Neural cell (in vitro differentiated cells): ENCODE data around the gene PDE4D. TPM values are rescaled to one million over a fixed set of nuclear protein-coding genes. Genes with fewer than 3 reads are reported as not detected.
"Not testable (repeated sequence)": the region's sequence is repeated elsewhere in the genome, so short reads cannot be mapped to it uniquely, and the experiment has no call there.

Experiments used
- H2AFZ ChIP-seq: fragments of 200-600, 300-800 bp; sonication (generic), shearing (Covaris generic); 2 replicates; pipeline ENCODE4 v1.6.0; 2014; ENCODE audit warnings: low read depth, mild to moderate bottlenecking, antibody characterized with exemption, low read length, moderate library complexity
- H3F3A ChIP-seq: fragments of 200-600 bp; shearing (Covaris generic); 2 replicates; pipeline ENCODE4 v1.6.1; 2016; ENCODE audit warnings: mild to moderate bottlenecking, moderate library complexity, mixed read lengths, antibody characterized with exemption, low read length; ENCODE audit not compliant: insufficient read depth, poor library complexity, severe bottlenecking
- H3K27ac ChIP-seq: fragments of 200-600, 300-800 bp; sonication (generic), shearing (Covaris generic); 2 replicates; pipeline ENCODE4 v1.5.1; 2014; ENCODE audit warnings: mild to moderate bottlenecking, low read length, moderate library complexity
- H3K27me3 ChIP-seq: fragments of 300-800, 200-600 bp; sonication (generic), shearing (Covaris generic); 2 replicates; pipeline ENCODE4 v1.6.0; 2014; ENCODE audit warnings: mild to moderate bottlenecking, low read depth, low read length, moderate library complexity; ENCODE audit not compliant: insufficient read depth
- H3K36me3 ChIP-seq: fragments of 300-800, 200-600 bp; sonication (generic), shearing (Covaris generic); 2 replicates; pipeline ENCODE4 v1.5.1; 2014; ENCODE audit warnings: mild to moderate bottlenecking, antibody characterized with exemption, low read length, moderate library complexity; ENCODE audit not compliant: insufficient read depth
- H3K4me2 ChIP-seq: fragments of 300-800, 200-600 bp; sonication (generic), shearing (Covaris generic); 2 replicates; pipeline ENCODE4 v1.6.0; 2014; ENCODE audit warnings: mild to moderate bottlenecking, low read length
- H3K4me3 ChIP-seq: fragments of 300-800, 200-600 bp; sonication (generic), shearing (Covaris generic); 2 replicates; pipeline ENCODE4 v1.5.1; 2014; ENCODE audit warnings: mild to moderate bottlenecking, low read length, moderate library complexity
- H3K79me2 ChIP-seq: fragments of 200-600 bp; shearing (Covaris generic); replicated peaks from 2 replicates; pipeline ENCODE4 v1.6.0; 2014; ENCODE audit warnings: mild to moderate bottlenecking, low read length, moderate library complexity; ENCODE audit not compliant: insufficient read depth
- H3K9ac ChIP-seq: fragments of 300-800, 200-600 bp; sonication (generic), shearing (Covaris generic); 2 replicates; pipeline ENCODE4 v1.6.1; 2016; ENCODE audit warnings: mild to moderate bottlenecking, low read length, mixed read lengths
- H3K9me2 ChIP-seq: fragments of 200-600 bp; shearing (Covaris generic); 2 replicates; pipeline ENCODE4 v1.6.1; 2016; ENCODE audit warnings: mild to moderate bottlenecking, low read length, mixed read lengths; ENCODE audit not compliant: insufficient read depth
- H3K9me3 ChIP-seq: fragments of 200-600, 300-800 bp; sonication (generic), shearing (Covaris generic); 2 replicates; pipeline ENCODE4 v1.6.1; 2016; ENCODE audit warnings: mild to moderate bottlenecking, mixed run types, low read length, moderate library complexity, mixed read lengths
- H4K20me1 ChIP-seq: fragments of 200-600 bp; shearing (Covaris generic); 2 replicates; pipeline ENCODE4 v1.6.1; 2016; ENCODE audit warnings: mild to moderate bottlenecking, mixed run types; ENCODE audit not compliant: insufficient read depth
- EP300 ChIP-seq: fragments of 450-650 bp; conservative IDR thresholded peaks from 2 replicates; pipeline ENCODE4 v1.6.1; 2014; ENCODE audit warnings: antibody characterized with exemption, mild to moderate bottlenecking, moderate library complexity; ENCODE audit not compliant: poor library complexity, severe bottlenecking
- EZH2 ChIP-seq: fragments of 200-600, 300-800 bp; shearing (Covaris generic), sonication (generic); IDR thresholded peaks from 2 replicates; pipeline ENCODE4 v1.6.1; 2014; ENCODE audit warnings: antibody characterized with exemption, low read length, borderline replicate concordance, mild to moderate bottlenecking; ENCODE audit not compliant: insufficient read depth, poor library complexity, severe bottlenecking
- MXI1 ChIP-seq: fragments of 450-650 bp; conservative IDR thresholded peaks from 2 replicates; pipeline ENCODE4 v1.6.1; 2014; ENCODE audit warnings: antibody characterized with exemption, mild to moderate bottlenecking; ENCODE audit not compliant: poor library complexity, severe bottlenecking
- POLR2AphosphoS5 ChIP-seq: IDR thresholded peaks from 2 replicates; pipeline ENCODE4 v1.6.1; 2012
- RAD21 ChIP-seq: fragments of 450-650 bp; conservative IDR thresholded peaks from 2 replicates; pipeline ENCODE4 v1.6.1; 2014; ENCODE audit warnings: antibody characterized with exemption, mild to moderate bottlenecking, moderate library complexity
- REST ChIP-seq: IDR thresholded peaks from 2 replicates; pipeline ENCODE4 v1.6.1; 2012; ENCODE audit warnings: borderline replicate concordance
- SMC3 ChIP-seq: fragments of 450-650 bp; conservative IDR thresholded peaks from 2 replicates; pipeline ENCODE4 v1.6.1; 2014; ENCODE audit warnings: antibody characterized with exemption, mild to moderate bottlenecking, moderate library complexity; ENCODE audit not compliant: poor library complexity
- TAF1 ChIP-seq: IDR thresholded peaks from 2 replicates; pipeline ENCODE4 v1.6.1; 2012; ENCODE audit warnings: low read depth
- polyA plus RNA-seq: library from polyadenylated mRNA; depleted of rRNA; stranded (reverse); fragments of >200 nt; gene quantifications from 2 replicates; pipeline ENCODE4 v1.2.3, GENCODE V29; 2014
- TF ChIP-seq, protein P1 (sequence below): fragments of 450-650 bp; IDR thresholded peaks from 2 replicates; pipeline ENCODE4 v1.5.1; 2014; ENCODE audit warnings: antibody characterized with exemption, mild to moderate bottlenecking, moderate library complexity; ENCODE audit not compliant: poor library complexity, severe bottlenecking

Gene PDE4D
- polyA plus RNA-seq, 1 donor from 2014 or later: 42.8 TPM

- Histone ChIP-seq H2AFZ (no peak overlapping the region), H3K27ac (no peak overlapping the region), H3K4me2 (no peak overlapping the region), H3K9ac (no peak overlapping the region), H3K79me2 (no peaks in the 10 kb centered on the region), H3F3A (no peaks in the 10 kb centered on the region), H3K27me3 (no peaks in the 10 kb centered on the region), H3K36me3 (no peaks in the 10 kb centered on the region), H3K4me3 (no peak overlapping the region), H3K9me2 (no peaks in the 10 kb centered on the region), H4K20me1 (no peaks in the 10 kb centered on the region), H3K9me3 (no peaks in the 10 kb centered on the region)
- TF ChIP-seq MXI1 (no peak), RAD21 (peak; percentile 93), SMC3 (peak; percentile 96)
- TF ChIP-seq, protein P1, sequence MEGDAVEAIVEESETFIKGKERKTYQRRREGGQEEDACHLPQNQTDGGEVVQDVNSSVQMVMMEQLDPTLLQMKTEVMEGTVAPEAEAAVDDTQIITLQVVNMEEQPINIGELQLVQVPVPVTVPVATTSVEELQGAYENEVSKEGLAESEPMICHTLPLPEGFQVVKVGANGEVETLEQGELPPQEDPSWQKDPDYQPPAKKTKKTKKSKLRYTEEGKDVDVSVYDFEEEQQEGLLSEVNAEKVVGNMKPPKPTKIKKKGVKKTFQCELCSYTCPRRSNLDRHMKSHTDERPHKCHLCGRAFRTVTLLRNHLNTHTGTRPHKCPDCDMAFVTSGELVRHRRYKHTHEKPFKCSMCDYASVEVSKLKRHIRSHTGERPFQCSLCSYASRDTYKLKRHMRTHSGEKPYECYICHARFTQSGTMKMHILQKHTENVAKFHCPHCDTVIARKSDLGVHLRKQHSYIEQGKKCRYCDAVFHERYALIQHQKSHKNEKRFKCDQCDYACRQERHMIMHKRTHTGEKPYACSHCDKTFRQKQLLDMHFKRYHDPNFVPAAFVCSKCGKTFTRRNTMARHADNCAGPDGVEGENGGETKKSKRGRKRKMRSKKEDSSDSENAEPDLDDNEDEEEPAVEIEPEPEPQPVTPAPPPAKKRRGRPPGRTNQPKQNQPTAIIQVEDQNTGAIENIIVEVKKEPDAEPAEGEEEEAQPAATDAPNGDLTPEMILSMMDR: peak; percentile 89
These were observed 220.0 kb downstream of the PDE4D start for GRCh38 chr5:59673438-59674058.

DNA sequence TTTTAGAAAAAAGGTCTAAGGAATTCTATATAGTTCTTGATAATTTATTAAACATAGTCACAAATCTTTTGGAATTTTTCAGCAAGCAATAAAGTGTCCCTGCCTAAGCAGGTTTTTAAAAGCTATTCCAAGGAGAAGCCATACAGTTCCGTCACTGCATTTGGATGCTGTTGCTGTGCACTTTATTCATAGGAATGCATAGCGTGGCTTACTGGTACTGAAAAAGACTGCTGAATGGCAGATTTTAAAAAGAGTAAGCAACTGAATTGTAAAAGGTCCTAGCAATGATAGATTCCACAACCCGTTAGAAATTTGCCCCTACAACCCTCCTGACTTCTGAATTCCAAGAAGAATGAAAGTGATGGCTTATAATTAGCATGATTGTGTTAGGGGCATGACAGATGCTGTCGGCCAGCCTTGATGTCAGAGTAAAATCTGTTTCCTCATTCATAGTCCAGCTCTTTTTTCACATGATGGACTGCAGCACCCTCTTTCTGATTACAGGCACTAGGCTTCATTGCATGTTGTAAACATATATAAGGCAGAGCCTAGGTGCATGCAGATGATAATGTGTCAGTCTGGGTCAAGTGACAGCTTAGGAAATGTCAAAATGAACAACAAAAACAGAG, 227.0 kb downstream of the PDE4D start:
- no peaks in the 10 kb centered on the region for H3K36me3 ChIP-seq
- no peaks in the 10 kb centered on the region for H3K9me2 ChIP-seq
- H4K20me1 ChIP-seq: no peaks in the 10 kb centered on the region
- H3K9ac ChIP-seq: no peak overlapping the region
- H3K4me3 ChIP-seq: no peak overlapping the region
- H3K27me3 ChIP-seq: no peaks in the 10 kb centered on the region
- H2AFZ ChIP-seq: no peak overlapping the region
- no peaks in the 10 kb centered on the region for H3K9me3 ChIP-seq
- TF ChIP-seq POLR2AphosphoS5: no peak
- peak; percentile 59 for TF ChIP-seq RAD21
- no peak for TF ChIP-seq MXI1
- TF ChIP-seq, protein P1: peak; percentile 47
- TF ChIP-seq SMC3: peak; percentile 42
- no peak for TF ChIP-seq EZH2
- no peak for TF ChIP-seq EP300
- no peak for TF ChIP-seq TAF1
- TF ChIP-seq REST: no peak
- H3K27ac ChIP-seq: no peak overlapping the region
- H3F3A ChIP-seq: no peaks in the 10 kb centered on the region
- no peak overlapping the region for H3K4me2 ChIP-seq
- no peaks in the 10 kb centered on the region for H3K79me2 ChIP-seq

GRCh38 chr5:59665832-59666203, 227.7 kb downstream of the PDE4D start:
- H4K20me1 ChIP-seq, H3K79me2 ChIP-seq, H3K4me2 ChIP-seq, H3K27me3 ChIP-seq, H3K4me3 ChIP-seq, H3K9me2 ChIP-seq, H3K36me3 ChIP-seq, H3K9ac ChIP-seq, H3F3A ChIP-seq, H2AFZ ChIP-seq, H3K27ac ChIP-seq, H3K9me3 ChIP-seq: not testable (repeated sequence)
